ENCODE data around the gene QKI.
"Not testable (repeated sequence)": the region's sequence is repeated elsewhere in the genome, so short reads cannot be mapped to it uniquely, and the experiment has no call there.

QKI gene

GRCh38 chr6:163580311-163581030 is 166.0 kb downstream of the QKI start:
- no peak for DNase-seq (ENCODE audit: low spot score)

GRCh38 chr6:163583558-163583957 is 169.0 kb downstream of the QKI start:
- no peak for DNase-seq (ENCODE audit: low spot score)

DNA sequence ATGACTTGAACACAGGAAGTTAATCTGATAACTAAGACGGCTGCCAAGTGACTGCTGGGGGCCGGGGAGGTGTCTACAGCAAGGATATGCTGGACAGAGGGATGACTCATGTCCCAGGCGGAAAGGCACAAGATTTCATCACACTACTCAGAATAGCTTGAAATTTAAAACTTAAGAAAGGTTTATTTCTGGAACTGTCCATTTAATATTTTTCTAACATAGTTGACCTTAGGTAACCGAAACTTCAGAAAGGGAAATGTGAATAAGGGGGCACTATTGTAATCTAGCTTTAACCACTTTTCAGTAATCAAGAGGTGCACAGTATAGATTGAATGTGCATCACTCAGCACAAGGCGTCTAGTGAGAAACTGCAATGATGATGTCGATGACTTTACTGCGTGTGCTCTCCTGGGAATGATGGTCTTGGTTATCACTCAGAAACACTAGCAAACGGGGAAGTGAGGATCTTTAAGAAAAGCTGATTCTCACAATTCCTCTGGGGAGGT is 171.5 kb downstream of the QKI start:
- no peak for DNase-seq (ENCODE audit: low spot score)

GRCh38 chr6:163586888-163587287 is 172.4 kb downstream of the QKI start:
- DNase-seq (ENCODE audit: low spot score): no peak

- DNase-seq (ENCODE audit: low spot score): no peak
Measured at GRCh38 chr6:163588220-163588919, 173.9 kb downstream of the QKI start.

GRCh38 chr6:163589387-163589786 is 174.9 kb downstream of the QKI start:
- DNase-seq (ENCODE audit: low spot score): no peak

DNA sequence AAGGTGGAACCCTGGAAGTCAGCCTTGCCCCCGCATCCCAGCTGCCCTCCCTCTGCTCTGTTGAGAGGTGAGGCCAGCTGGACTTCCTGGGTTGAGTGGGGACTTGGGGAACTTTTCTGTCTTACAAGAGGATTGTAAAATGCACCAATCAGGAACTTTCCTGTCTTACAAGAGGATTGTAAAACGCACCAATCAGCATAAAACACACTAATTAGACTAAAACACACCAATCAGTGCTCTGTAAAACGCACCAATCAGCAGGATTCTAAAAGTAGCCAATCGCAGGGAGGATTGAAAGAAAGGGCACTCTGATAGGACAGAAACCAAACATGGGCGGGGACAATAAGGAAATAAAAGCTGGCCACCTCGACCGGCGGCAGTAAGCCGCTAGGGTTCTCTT is 175.6 kb downstream of the QKI start:
- not testable (repeated sequence) for DNase-seq (ENCODE audit: low spot score)

DNA sequence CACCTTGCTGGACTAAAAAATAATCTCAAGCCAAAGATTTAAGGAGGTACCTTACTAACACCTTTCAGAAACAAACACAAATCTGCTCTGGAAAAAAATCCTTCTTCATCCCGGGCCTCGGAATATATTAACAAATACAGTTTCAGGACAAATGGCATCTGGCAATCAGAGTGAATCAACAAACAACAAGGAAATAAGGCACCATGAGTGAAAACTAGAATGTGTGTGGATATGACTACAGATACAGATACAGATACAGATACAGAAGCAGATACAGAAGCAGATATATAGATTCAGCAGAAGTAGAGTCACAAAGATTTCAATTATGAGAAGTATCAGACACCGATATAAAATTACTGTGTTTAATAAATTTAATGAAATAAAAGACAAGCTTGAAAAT is 178.4 kb downstream of the QKI start:
- no peak for DNase-seq (ENCODE audit: low spot score)

- DNase-seq (ENCODE audit: low spot score): no peak
Measured at GRCh38 chr6:163596174-163596573, 181.7 kb downstream of the QKI start.

DNA sequence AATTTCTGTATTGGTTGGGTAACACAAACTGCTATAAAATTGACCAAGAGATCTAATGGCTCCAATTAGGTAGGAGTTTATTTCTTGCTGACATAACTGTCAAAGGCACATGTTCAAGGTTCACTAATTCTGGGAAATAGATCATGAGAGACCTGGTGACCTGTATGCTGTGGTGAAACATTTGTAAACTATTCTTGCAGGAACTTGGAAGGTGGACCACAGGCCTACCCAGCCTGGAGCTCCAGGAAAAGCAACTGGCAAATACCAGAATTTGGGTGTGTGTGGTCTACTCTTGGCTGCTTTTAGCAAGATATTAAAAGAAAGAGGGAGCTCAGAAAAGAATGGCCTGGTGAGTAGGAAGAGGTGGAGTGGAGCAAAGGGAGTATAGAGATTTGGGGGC is 184.6 kb downstream of the QKI start:
- no peak for DNase-seq (ENCODE audit: low spot score)

DNA sequence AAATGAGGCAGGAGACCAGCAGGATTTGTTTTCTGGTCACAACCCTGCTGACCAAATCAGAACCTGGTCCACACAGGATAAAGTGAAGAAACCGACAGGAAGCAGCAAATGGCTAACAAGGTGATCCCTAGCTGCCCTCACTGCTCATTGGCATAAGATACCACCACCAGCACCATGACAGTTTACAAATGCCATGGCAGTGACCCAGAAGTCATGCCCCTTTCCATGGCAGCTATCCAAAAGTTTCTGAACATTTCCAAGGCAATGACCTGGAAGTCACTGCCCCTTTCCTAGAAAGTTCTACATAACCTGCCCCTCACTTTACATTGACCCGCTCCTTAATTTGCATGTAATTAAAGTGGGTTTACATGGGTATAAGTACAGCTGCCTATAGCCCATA is 185.2 kb downstream of the QKI start:
- DNase-seq (ENCODE audit: low spot score): no peak

DNA sequence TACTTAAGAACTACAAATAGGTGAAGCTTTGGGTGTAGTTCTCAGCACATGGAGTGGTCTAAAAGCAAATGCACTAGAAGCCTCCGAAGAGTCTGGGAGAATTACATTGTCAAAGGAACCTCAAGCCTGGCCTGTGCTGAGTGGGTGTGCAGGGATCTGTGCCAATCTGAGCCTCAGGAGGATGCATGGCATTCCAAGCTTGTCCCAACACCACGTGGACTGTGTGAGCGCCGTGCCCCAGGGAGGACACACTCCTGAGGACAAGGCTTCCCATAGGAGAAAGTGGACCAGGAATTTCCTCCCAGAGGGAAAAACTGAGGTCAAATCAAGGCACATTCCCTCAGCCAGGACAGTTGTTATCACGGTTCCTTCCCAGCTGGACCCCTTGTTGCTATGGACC is 185.8 kb downstream of the QKI start:
- DNase-seq (ENCODE audit: low spot score): no peak

DNA sequence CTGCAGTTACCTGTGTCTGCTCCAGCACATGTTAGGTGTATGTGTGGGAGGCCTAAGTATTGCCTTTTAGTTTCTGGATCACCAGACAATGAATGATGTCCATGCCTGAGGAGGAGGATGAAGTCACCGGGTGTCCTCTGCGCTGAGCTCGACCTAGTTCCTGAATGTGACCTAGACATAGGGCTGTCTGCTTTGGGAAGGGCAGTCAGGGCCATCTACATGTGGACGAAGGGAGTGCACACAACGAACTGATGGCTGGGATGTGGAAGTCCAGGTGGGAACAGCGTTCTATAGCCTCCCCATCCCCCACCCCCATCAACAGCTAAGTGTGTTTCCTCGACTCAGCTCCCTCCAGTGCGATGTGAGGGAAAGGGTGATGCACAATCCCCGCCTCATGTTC is 186.3 kb downstream of the QKI start:
- no peak for DNase-seq (ENCODE audit: low spot score)

GRCh38 chr6:163602851-163603250 is 188.3 kb downstream of the QKI start:
- no peak for DNase-seq (ENCODE audit: low spot score)

DNA sequence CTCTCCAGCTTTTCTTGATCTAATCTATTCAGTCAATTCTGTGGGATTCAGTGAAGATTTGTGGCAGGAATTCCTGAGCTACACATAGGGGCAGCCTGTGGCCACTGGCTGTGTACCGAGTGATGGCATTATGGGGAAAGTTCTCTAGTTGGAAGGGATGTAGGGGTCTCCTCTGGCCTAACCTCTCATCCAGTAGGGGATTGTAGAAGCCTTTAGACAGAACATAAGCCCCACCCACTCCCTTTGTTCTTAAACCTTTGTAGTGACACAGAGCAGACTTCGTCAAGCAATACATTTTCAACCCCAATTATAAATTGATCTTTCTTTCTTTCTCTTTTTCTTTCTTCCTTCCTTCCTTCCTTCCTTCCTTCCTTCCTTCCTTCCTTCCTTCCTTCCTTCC is 188.9 kb downstream of the QKI start:
- DNase-seq (ENCODE audit: low spot score): no peak

DNA sequence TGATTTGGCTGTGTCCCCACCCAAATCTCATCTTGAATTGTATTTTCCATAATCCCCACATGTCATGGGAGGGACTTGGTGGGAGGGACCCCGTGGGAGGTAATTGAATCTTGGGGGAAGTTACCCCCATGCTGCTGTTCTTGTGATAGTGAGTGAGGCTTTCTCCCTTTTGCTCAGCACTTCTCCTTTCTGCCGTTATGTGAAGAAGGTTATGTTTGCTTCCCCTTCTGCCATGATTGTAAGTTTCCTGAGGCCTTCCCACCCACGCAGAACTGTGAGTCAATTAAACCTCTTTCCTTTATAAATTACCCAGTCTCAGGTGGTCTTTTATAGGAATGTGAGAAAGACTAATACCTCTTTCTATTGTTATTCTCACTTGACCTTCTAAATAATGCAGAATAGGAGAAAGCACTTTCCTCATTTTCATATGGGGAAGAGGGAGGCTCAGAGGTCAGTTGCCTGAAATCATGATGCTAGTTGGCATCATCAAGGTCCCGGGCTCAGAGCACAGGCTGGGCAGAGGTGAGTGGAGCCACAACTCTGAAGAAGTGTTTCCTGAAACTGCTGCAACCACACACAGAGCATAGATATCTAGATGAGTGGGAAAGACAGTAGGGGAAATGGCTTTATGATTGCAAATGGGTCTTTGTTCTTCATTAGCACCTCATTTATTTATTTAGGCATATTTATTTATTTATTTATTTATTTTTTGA is 191.0 kb downstream of the QKI start:
- DNase-seq (ENCODE audit: low spot score): no peak

- no peak for DNase-seq (ENCODE audit: low spot score)
Measured at GRCh38 chr6:163607792-163608191, 193.3 kb downstream of the QKI start.

- DNase-seq (ENCODE audit: low spot score): no peak
Measured at GRCh38 chr6:163608204-163608644, 193.7 kb downstream of the QKI start.

GRCh38 chr6:163612200-163612599 is 197.7 kb downstream of the QKI start:
- no peak for DNase-seq (ENCODE audit: low spot score)

DNA sequence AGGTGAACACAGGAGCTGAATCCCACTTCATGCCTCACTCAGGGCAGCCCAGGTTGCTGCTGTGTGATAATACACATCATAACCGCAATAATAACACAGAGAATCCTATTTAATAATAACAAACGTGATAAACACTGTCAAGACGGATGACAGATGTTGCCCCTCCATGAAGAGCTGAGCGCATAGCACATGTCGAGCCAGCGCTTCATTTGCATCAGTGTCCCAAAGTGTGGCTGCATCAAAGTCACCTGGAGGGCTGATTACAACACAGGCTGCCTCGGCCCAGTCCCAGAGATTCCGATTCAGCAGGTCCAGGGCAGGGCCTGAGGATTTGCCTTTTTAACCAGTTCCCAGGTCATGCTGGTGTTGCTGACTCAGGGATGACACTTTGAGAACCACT is 198.5 kb downstream of the QKI start:
- DNase-seq (ENCODE audit: low spot score): no peak

DNA sequence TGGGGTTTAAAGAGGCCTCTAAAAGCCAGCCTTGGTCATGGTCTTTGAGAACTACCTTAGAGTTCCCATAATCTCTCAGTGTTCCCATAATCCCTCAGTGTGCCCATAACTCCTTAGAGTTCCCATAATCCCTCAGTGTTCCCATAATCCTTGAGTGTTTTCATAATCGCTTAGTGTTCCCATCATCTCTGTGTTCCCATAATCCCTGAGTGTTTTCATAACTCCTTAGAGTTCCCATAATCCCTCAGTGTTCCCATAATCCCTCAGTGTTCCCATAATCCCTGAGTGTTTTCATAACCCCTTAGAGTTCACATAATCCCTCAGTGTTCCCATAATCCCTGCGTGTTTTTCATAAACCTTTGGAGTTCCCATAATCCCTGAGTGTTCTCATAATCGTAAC is 199.2 kb downstream of the QKI start:
- DNase-seq (ENCODE audit: low spot score): no peak

GRCh38 chr6:163616452-163616851 is 201.9 kb downstream of the QKI start:
- DNase-seq (ENCODE audit: low spot score): no peak

- DNase-seq (ENCODE audit: low spot score): no peak
Measured at GRCh38 chr6:163617549-163617948, 203.0 kb downstream of the QKI start.
